HL-60 (cell line): ENCODE data around the gene DDC.

Experiments used
- DNase-seq, 2 experiments: peaks; one replicate each; pipeline ENCODE4 v3.0.0-alpha.2; 2010 to 2020; ENCODE audit warnings: low read depth in 1 of 2, low spot score in 1 of 2
- H3K27ac ChIP-seq: fragments of 250-450 bp; sonication (Bioruptor Pico); replicated peaks from 2 replicates; pipeline ENCODE4 v1.5.1; 2020; ENCODE audit warnings: mild to moderate bottlenecking, moderate library complexity
- H3K27me3 ChIP-seq: fragments of 250-450 bp; sonication (Bioruptor Pico); 2 replicates; pipeline ENCODE4 v1.5.1; 2021; ENCODE audit warnings: mild to moderate bottlenecking, moderate library complexity; ENCODE audit not compliant: insufficient read depth, poor library complexity, severe bottlenecking
- H3K4me3 ChIP-seq: replicated peaks from 2 replicates; pipeline ENCODE4 v1.5.1; 2011; ENCODE audit warnings: mild to moderate bottlenecking, control low read depth, low read length; ENCODE audit not compliant: insufficient read depth
- CTCF ChIP-seq: IDR thresholded peaks from one replicate; pipeline ENCODE4 v1.5.1; 2011; ENCODE audit warnings: low read length, control low read depth, inconsistent platforms; ENCODE audit not compliant: insufficient read depth
- GABPA ChIP-seq: IDR thresholded peaks from 2 replicates; pipeline ENCODE4 v1.6.1; 2012; ENCODE audit warnings: low read depth
- POLR2AphosphoS5 ChIP-seq: IDR thresholded peaks from 2 replicates; pipeline ENCODE4 v1.6.1; 2012; ENCODE audit warnings: low read depth
- REST ChIP-seq: IDR thresholded peaks from 2 replicates; pipeline ENCODE4 v1.6.1; 2012; ENCODE audit warnings: low read depth; ENCODE audit not compliant: insufficient replicate concordance
- SPI1 ChIP-seq: IDR thresholded peaks from 2 replicates; pipeline ENCODE4 v1.6.1; 2012; ENCODE audit warnings: low read depth, mild to moderate bottlenecking, borderline replicate concordance

DDC gene

GRCh38 chr7:50488379-50488778 lies 76.8 kb downstream of the DDC start:
- H3K27me3 ChIP-seq: peaks cover 6% of the 10 kb centered on the region
- DNase-seq: no peak
- no peak for TF ChIP-seq REST
- TF ChIP-seq CTCF: no peak
- TF ChIP-seq SPI1: no peak
- no peak for TF ChIP-seq GABPA
- TF ChIP-seq POLR2AphosphoS5: no peak

GRCh38 chr7:50486512-50486911 lies 78.7 kb downstream of the DDC start:
- DNase-seq: no peak
- TF ChIP-seq REST (no peak), GABPA (no peak), SPI1 (no peak), CTCF (no peak), POLR2AphosphoS5 (no peak)
- H3K4me3 ChIP-seq: no peak overlapping the region
- H3K27me3 ChIP-seq: peaks cover 6% of the 10 kb centered on the region
- no peak overlapping the region for H3K27ac ChIP-seq

More at GRCh38 chr7:50488379-50488778, 76.8 kb downstream of the DDC start:
- H3K4me3 ChIP-seq: no peak overlapping the region
- H3K27ac ChIP-seq: no peak overlapping the region

GRCh38 chr7:50481867-50482266 lies 83.3 kb downstream of the DDC start:
- Histone ChIP-seq H3K27me3 (peaks cover 4% of the 10 kb centered on the region), H3K27ac (no peak overlapping the region), H3K4me3 (no peak overlapping the region)
- TF ChIP-seq REST: no peak
- no peak for TF ChIP-seq POLR2AphosphoS5
- no peak for TF ChIP-seq CTCF
- TF ChIP-seq SPI1: no peak
- TF ChIP-seq GABPA: no peak
- no peak for DNase-seq
